ENCODE results near the gene DCP1A. TPM values are rescaled to one million over a fixed set of nuclear protein-coding genes. Genes with fewer than 3 reads are reported as not detected.

DCP1A gene
- total and polyA plus RNA-seq, 9 of the 15 experiments (the other 6 are each of a cell fraction or from before 2014, with no cell fraction given) = 6.6 to 33.7 (median 13.3) TPM

- TF ChIP-seq REST (IDR thresholded peaks at IDR 0.05; ENCODE audit: borderline replicate concordance) (no peak), REST (CRISPR knock-in tag; IDR thresholded peaks at IDR 0.05; ENCODE audit: low read depth) (no peak), MEF2D (tag; conservative IDR thresholded peaks at IDR 0.05; ENCODE audit: low read depth) (no peak), HEY1 (CRISPR knock-in tag; IDR thresholded peaks at IDR 0.05; ENCODE audit: borderline replicate concordance) (no peak), CHD1 (IDR thresholded peaks at IDR 0.05; ENCODE audit: low read length) (no peak), ATF7 (IDR thresholded peaks at IDR 0.05) (no peak)
Measured at GRCh38 chr3:53234841-53235232, 112.5 kb downstream of the DCP1A start (continued).

All from K562 (cell line).